Ovary (tissue), 3 donors: ENCODE data around the gene ELP4.

Source experiments
- EP300 ChIP-seq: sonication (generic); formaldehyde crosslinking; IDR thresholded peaks from one replicate; pipeline ENCODE4 v1.6.1; 2017; ENCODE audit warnings: antibody characterized with exemption
- TF ChIP-seq, protein P1 (sequence below), 3 donors: fragments of 450-650 bp in 2 of 3; fragments of 200-600 bp in 1 of 3; IDR thresholded peaks; one replicate each; pipeline versions ENCODE4 v1.5.1 to v1.8.0; 2016 to 2022; ENCODE audit warnings: antibody characterized with exemption in 3 of 3, mild to moderate bottlenecking in 1 of 3
- donor health status: DM: no; HTN: no; CAD: no.

DNA sequence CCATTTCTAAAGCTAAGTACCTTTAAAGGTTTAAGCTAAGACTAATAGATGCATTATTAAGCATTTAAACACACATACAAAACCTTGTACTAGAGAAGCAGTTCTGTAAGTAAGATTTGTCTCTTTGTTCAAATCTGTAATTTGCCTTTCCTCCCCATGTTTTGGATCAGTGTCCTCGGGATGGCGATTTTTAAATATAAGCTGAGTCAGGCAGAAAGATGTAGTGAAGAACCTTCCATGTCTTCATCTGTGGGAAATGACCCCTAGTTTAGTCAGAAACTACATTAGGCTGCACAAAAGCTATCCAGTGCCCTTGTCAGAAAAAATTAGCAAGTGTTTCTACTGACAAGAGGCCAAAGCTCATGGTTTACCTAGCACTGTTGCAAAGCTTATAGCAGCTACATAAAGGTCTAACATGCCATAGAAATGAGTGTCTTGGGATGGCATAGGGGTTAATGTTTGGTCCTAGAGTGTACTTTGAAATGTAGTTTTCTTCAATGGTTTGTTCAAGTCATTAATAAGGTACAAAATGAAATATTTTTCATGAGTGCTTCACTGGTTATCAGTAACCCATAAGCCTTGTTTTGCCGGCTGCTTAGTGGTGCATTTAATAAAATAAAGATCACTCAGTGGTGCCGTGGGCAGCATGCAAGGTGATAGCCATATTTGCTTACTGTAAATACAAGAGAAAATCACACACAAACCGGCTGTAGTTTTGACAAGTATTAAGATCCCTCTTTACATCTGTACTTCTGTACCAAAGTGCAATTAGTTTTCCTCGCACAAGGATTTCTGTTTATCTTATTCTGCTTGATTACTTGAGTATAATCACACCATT lies 139.8 kb downstream of the ELP4 start:
- TF ChIP-seq, protein P1, sequence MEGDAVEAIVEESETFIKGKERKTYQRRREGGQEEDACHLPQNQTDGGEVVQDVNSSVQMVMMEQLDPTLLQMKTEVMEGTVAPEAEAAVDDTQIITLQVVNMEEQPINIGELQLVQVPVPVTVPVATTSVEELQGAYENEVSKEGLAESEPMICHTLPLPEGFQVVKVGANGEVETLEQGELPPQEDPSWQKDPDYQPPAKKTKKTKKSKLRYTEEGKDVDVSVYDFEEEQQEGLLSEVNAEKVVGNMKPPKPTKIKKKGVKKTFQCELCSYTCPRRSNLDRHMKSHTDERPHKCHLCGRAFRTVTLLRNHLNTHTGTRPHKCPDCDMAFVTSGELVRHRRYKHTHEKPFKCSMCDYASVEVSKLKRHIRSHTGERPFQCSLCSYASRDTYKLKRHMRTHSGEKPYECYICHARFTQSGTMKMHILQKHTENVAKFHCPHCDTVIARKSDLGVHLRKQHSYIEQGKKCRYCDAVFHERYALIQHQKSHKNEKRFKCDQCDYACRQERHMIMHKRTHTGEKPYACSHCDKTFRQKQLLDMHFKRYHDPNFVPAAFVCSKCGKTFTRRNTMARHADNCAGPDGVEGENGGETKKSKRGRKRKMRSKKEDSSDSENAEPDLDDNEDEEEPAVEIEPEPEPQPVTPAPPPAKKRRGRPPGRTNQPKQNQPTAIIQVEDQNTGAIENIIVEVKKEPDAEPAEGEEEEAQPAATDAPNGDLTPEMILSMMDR (IDR thresholded peaks at IDR 0.05): no peak
- no peak for TF ChIP-seq EP300
